Nucleus accumbens (tissue), 56 donors: Measurements from ENCODE around the gene DNAAF5.
"Not testable (repeated sequence)": the region's sequence is repeated elsewhere in the genome, so short reads cannot be mapped to it uniquely, and the experiment has no call there.

Source experiments
- DNase-seq, 56 donors: peaks; one replicate each; lab custom pipeline; 2025; lab: John Stamatoyannopoulos, UW

Gene DNAAF5

GRCh38 chr7:778271-778967 is 51.9 kb downstream of the DNAAF5 start:
- no peak for DNase-seq

- DNase-seq, result peak in 5 of 56 donors; percentile 8 to 32 (median 25)
Observed at GRCh38 chr7:778968-779451, 52.5 kb downstream of the DNAAF5 start.

GRCh38 chr7:779480-779879 is 53.0 kb downstream of the DNAAF5 start:
- no peak for DNase-seq

- DNase-seq, result peak in 3 of 56 donors; percentile 12 to 13 (median 13)
Observed at GRCh38 chr7:780081-780480, 53.6 kb downstream of the DNAAF5 start.

GRCh38 chr7:780516-780915 is 54.0 kb downstream of the DNAAF5 start:
- no peak for DNase-seq

GRCh38 chr7:781186-781849 is 54.8 kb downstream of the DNAAF5 start:
- DNase-seq, result no peak

- no peak for DNase-seq
Observed at GRCh38 chr7:781936-782529, 55.5 kb downstream of the DNAAF5 start.

GRCh38 chr7:782718-783449 is 56.4 kb downstream of the DNAAF5 start:
- DNase-seq, result no peak

GRCh38 chr7:783556-784490 is 57.3 kb downstream of the DNAAF5 start:
- DNase-seq, result no peak

- no peak for DNase-seq
Observed at GRCh38 chr7:784971-785370, 58.5 kb downstream of the DNAAF5 start.

- DNase-seq, result no peak
Observed at GRCh38 chr7:785416-785815, 58.9 kb downstream of the DNAAF5 start.

GRCh38 chr7:786472-787255 is 60.2 kb downstream of the DNAAF5 start:
- DNase-seq, result peak in 28 of 56 donors; percentile 3 to 73 (median 32)

- no peak for DNase-seq
Observed at GRCh38 chr7:787332-788240, 61.1 kb downstream of the DNAAF5 start.

GRCh38 chr7:791519-791918 is 65.0 kb downstream of the DNAAF5 start:
- DNase-seq, result no peak

- no peak for DNase-seq
Observed at GRCh38 chr7:794207-794606, 67.7 kb downstream of the DNAAF5 start.

GRCh38 chr7:794671-795329 is 68.3 kb downstream of the DNAAF5 start:
- no peak for DNase-seq

GRCh38 chr7:796434-797169 is 70.1 kb downstream of the DNAAF5 start:
- not testable (repeated sequence) for DNase-seq
